ENCODE measurements around the gene KIAA0586.

- TF ChIP-seq GATA2 (IDR thresholded peaks at IDR 0.05; ENCODE audit: low read depth, low read length) (no peak), GATA3 (IDR thresholded peaks at IDR 0.05; ENCODE audit: low read depth, low read length) (no peak)
Measured at GRCh38 chr14:58560208-58560607, 132.7 kb downstream of the KIAA0586 start.
